K562 (cell line): ENCODE measurements around the gene PPIL1.

Source experiments
- ARHGAP35 ChIP-seq: fragments of 450-650 bp; IDR thresholded peaks from 2 replicates; pipeline ENCODE4 v1.6.1; 2018; ENCODE audit not compliant: partially characterized antibody
- ARNT ChIP-seq, 2 experiments: fragments of 450-650 bp; IDR thresholded peaks; 2 replicates each; pipeline ENCODE4 v1.6.1; 2016; ENCODE audit warnings: mild to moderate bottlenecking in 1 of 2
- BHLHE40 ChIP-seq: IDR thresholded peaks from 2 replicates; pipeline ENCODE4 v1.6.1; 2011; ENCODE audit warnings: low read length, improper control_type of control experiment
- CBX3 ChIP-seq, 2 experiments: IDR thresholded peaks; 1 replicate in 1 of 2; 2 replicates in 1 of 2; pipeline ENCODE4 v1.6.1; 2012; ENCODE audit warnings: inconsistent platforms in 2 of 2, low read length in 2 of 2, borderline replicate concordance in 1 of 2, control low read depth in 1 of 2
- CCAR2 ChIP-seq: fragments of 200-400 bp; formaldehyde crosslinking; IDR thresholded peaks from 2 replicates; pipeline ENCODE4 v1.6.1; 2017; ENCODE audit warnings: mild to moderate bottlenecking, low read depth, low read length
- EP300 ChIP-seq: IDR thresholded peaks from 2 replicates; pipeline ENCODE4 v1.6.1; 2012; ENCODE audit warnings: low read length, improper control_type of control experiment
- FOXJ2 ChIP-seq: fragments of 200-800 bp; sonication (Bioruptor generic); IDR thresholded peaks from 2 replicates; pipeline ENCODE4 v1.6.1; 2016; ENCODE audit warnings: missing genetic modification characterization, missing compliant biosample characterization
- MTA3 ChIP-seq: fragments of 450-650 bp; formaldehyde crosslinking; IDR thresholded peaks from 2 replicates; pipeline ENCODE4 v1.6.1; 2017; ENCODE audit warnings: mild to moderate bottlenecking, borderline replicate concordance
- NRF1 ChIP-seq, 2 experiments: fragments of 450-650 bp; IDR thresholded peaks in 1 of 2; conservative IDR thresholded peaks in 1 of 2; 2 replicates each; pipeline ENCODE4 v1.6.1; 2014; ENCODE audit warnings: mild to moderate bottlenecking in 2 of 2
- TARDBP ChIP-seq: fragments of 450-650 bp; IDR thresholded peaks from 2 replicates; pipeline ENCODE4 v1.6.1; 2016
- TF ChIP-seq, protein P1 (sequence below), 3 experiments: IDR thresholded peaks in 2 of 3; conservative IDR thresholded peaks in 1 of 3; 2 replicates each; pipeline ENCODE4 v1.5.1; 2011 to 2012; ENCODE audit warnings: low read length in 3 of 3, mild to moderate bottlenecking in 3 of 3, control low read depth in 2 of 3, improper control_type of control experiment in 1 of 3, inconsistent platforms in 1 of 3, low read depth in 1 of 3, mixed read lengths in 1 of 3, moderate library complexity in 1 of 3; ENCODE audit not compliant: insufficient read depth in 2 of 3
- TF ChIP-seq, protein P2 (sequence below): sonication (generic); formaldehyde crosslinking; IDR thresholded peaks from 2 replicates; pipeline ENCODE4 v1.8.1; 2022; ENCODE audit warnings: missing genetic modification reagents

- TF ChIP-seq ARHGAP35 (no peak), NRF1 (conservative IDR thresholded peaks at IDR 0.05 in 1 of 2, IDR thresholded peaks at IDR 0.05 in 1 of 2) (no peak), ARNT (IDR thresholded peaks at IDR 0.05) (no peak), EP300 (no peak), CBX3 (IDR thresholded peaks at IDR 0.05; ENCODE audit: borderline replicate concordance in 1 of 2, low read length in 2 of 2) (no peak), TARDBP (no peak), CCAR2 (no peak), BHLHE40 (no peak), FOXJ2 (tag) (no peak), MTA3 (no peak)
- TF ChIP-seq, protein P1, sequence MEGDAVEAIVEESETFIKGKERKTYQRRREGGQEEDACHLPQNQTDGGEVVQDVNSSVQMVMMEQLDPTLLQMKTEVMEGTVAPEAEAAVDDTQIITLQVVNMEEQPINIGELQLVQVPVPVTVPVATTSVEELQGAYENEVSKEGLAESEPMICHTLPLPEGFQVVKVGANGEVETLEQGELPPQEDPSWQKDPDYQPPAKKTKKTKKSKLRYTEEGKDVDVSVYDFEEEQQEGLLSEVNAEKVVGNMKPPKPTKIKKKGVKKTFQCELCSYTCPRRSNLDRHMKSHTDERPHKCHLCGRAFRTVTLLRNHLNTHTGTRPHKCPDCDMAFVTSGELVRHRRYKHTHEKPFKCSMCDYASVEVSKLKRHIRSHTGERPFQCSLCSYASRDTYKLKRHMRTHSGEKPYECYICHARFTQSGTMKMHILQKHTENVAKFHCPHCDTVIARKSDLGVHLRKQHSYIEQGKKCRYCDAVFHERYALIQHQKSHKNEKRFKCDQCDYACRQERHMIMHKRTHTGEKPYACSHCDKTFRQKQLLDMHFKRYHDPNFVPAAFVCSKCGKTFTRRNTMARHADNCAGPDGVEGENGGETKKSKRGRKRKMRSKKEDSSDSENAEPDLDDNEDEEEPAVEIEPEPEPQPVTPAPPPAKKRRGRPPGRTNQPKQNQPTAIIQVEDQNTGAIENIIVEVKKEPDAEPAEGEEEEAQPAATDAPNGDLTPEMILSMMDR (IDR thresholded peaks at IDR 0.05 in 2 of 3, conservative IDR thresholded peaks at IDR 0.05 in 1 of 3; ENCODE audit: insufficient read depth in 2 of 3, low read depth in 1 of 3, low read length in 3 of 3): no peak
- TF ChIP-seq, protein P2, sequence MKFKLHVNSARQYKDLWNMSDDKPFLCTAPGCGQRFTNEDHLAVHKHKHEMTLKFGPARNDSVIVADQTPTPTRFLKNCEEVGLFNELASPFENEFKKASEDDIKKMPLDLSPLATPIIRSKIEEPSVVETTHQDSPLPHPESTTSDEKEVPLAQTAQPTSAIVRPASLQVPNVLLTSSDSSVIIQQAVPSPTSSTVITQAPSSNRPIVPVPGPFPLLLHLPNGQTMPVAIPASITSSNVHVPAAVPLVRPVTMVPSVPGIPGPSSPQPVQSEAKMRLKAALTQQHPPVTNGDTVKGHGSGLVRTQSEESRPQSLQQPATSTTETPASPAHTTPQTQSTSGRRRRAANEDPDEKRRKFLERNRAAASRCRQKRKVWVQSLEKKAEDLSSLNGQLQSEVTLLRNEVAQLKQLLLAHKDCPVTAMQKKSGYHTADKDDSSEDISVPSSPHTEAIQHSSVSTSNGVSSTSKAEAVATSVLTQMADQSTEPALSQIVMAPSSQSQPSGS (CRISPR knock-in tag): no peak
These were observed 29.5 kb upstream of the PPIL1 start for GRCh38 chr6:36904114-36904513.
